Activated gamma-delta T cell treated with anti-CD3 and anti-CD28 coated beads, Interleukin-2, amount 50 U/mL, for 16 hours (primary cell): ENCODE results near the gene AZU1.

Experiments
- DNase-seq: peaks from one replicate; pipeline ENCODE4 v3.0.0-alpha.2; 2020; ENCODE audit warnings: low read depth

Gene AZU1

GRCh38 chr19:855566-856120, 28.0 kb downstream of the AZU1 start:
- DNase-seq = no peak

DNA sequence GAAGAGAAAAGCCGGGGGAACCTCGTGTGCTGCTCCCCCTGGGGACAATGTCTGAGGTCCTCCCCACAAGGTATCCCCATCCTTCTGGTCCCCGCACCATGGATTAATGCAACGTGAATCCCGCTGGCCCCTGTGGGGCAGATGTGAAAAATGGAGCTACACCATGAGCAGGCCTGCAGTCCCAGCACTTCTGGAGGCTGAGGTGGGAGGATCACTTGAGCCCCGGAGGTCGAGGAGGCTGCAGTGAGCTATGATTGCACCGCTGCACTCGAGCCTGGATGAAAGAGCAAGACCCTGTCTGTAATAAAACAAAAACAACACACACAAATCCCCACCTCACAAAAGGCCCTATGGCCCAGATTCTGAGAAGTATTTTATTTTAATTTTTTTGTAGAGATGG, 30.6 kb downstream of the AZU1 start:
- no peak for DNase-seq

GRCh38 chr19:858868-859843, 31.5 kb downstream of the AZU1 start, which contains the start of gene CFD:
CFD (plus strand) TSS chr19:859664; CDS start chr19:859690, 26 bp downstream.
- no peak for DNase-seq

- no peak for DNase-seq
Measured at GRCh38 chr19:861141-861755, 33.6 kb downstream of the AZU1 start.

DNA sequence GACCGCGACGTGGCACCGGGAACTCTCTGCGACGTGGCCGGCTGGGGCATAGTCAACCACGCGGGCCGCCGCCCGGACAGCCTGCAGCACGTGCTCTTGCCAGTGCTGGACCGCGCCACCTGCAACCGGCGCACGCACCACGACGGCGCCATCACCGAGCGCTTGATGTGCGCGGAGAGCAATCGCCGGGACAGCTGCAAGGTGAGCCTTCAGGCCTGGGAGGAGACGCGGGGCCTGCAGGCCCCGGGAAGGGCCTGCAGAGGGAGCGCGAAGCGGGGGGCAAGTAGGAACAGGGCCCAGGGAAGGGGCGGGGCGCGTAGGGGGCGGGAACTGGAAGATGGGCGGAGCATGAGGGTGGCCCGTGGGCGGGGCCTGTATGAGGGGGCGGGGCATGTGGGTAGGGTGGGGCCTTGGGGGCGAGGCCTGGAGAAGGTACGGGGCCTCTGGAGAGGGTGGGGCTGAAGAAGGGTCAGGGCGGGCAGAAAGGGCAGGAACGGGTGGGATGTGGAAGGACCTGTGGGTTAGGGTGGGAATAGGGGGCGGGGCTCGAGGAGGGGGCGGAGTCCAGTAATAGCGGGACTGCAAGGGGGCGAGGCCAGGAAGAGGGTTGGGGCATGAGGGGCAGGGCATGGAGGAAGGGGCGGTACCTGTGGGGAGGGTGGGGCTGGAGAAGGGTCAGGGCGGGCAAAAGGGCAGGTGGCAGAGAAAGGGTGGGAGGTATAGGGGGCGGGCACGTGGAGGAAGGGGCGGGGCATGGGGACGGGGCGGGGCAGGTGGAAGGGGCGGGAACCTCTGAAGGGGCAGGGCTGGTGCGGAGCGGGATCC, 34.3 kb downstream of the AZU1 start:
- peak; percentile 55 for DNase-seq

DNA sequence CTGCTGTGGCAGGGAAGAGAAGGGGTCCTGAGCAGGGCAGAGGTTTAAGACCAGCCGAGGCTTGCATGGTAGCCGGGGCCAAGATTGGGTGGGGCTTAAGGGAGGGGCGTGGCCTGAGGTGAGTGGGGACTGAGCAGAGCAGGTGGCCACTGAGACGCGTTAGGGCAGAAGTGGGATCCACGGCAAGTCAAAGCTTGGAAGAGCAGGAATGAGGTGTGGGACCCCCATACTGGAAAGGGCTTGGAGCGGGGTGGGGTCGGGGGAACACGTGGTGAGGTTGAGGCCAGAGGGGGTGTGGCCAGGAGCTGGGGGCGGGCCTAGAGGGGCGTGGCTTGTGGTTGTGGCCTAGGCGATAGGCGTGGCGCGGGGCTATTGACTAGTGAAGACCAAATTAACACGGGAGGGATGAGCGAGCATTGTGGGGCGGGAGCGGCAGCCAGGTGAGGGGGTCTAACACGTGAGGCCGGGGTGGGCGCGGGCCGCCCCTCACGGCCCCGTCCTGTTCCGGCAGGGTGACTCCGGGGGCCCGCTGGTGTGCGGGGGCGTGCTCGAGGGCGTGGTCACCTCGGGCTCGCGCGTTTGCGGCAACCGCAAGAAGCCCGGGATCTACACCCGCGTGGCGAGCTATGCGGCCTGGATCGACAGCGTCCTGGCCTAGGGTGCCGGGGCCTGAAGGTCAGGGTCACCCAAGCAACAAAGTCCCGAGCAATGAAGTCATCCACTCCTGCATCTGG, 35.1 kb downstream of the AZU1 start:
- DNase-seq = peak; percentile 67

GRCh38 chr19:863315-863620, 35.6 kb downstream of the AZU1 start:
- no peak for DNase-seq

DNA sequence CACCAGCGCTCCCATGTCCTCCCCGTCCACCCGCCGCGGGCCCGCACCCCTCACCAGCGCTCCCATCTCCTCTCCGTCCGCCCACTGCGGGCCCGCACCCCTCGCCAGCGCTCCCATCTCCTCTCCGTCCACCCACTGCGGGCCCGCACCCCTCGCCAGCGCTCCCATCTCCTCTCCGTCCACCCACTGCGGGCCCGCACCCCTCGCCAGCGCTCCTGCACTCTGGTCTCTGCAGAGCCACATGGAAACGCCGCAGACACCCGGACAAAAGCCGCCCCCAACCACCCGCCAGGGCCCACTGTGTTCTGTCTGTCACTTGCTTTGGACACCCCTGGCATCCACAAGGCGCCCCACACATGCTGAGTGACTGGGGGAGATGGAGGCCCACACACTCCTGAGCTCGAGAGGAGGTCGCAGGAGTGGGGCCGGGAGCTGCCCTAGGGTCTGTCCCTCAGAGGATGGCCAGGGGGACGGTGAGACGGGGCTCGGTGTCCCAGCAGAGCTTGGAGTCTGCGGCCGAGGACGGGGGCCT, 39.2 kb downstream of the AZU1 start:
- DNase-seq = no peak

DNA sequence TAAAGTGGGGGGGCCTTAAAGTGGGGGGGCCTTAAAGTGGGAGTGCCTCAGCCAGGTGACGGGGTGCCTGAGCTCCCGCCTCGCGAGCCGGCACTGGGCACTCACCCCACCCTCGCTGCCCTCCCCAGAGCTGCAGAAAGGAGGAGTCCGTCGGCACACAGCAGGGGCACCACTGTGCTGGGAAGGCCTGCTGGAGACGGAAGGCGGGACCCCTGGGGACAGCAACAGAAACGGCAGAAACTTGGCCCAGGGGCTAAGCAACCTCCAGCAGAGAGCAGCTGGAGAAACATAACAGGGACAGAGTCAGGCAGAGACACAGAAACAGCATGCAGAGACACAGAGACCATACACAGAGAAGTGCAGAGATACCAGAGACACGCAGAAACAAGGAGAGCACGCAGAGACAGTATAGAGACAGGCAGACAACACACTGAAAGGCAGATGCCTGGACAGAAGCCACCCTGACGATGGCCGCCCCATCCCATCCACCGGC, 39.7 kb downstream of the AZU1 start:
- DNase-seq = no peak

GRCh38 chr19:867855-868457, 40.3 kb downstream of the AZU1 start:
- no peak for DNase-seq

DNA sequence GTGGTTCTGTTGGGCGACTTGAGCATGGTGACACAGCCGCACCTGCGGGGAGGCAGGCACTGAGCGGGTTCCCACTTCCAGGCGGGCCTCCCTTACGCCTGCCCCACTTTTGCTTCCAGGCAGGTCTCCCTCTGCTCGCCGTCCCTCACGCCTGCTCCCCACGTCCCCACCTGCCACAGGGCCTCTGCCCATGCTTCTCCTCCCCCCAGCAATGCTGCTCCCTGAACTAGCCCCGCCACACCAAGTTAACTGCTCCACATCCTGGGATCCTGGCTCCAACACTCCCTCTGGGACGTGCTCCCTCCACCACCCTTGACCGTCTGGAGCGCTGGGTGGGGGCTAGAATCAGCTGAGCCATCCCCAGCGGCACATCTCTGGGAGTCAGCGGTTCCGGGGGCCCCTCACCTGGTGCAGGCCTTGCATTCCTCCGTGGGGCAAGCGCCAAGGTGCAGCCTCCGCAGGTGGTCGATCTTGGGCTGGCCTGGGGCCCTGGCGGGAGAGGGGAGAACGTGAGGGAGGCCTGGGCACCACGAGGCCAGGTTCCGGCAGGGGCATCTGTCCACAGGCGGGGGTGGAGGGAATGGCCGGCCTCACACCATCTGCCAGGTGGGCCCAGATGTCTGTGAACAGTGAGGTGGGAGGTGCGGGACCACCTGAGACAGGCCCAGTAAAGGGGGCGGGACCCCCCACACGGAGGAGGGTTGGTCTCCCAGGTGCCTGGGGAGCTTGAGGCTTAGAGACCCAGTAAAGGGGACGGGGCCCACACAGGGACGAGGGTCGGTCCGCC, 41.0 kb downstream of the AZU1 start:
- DNase-seq = no peak

DNA sequence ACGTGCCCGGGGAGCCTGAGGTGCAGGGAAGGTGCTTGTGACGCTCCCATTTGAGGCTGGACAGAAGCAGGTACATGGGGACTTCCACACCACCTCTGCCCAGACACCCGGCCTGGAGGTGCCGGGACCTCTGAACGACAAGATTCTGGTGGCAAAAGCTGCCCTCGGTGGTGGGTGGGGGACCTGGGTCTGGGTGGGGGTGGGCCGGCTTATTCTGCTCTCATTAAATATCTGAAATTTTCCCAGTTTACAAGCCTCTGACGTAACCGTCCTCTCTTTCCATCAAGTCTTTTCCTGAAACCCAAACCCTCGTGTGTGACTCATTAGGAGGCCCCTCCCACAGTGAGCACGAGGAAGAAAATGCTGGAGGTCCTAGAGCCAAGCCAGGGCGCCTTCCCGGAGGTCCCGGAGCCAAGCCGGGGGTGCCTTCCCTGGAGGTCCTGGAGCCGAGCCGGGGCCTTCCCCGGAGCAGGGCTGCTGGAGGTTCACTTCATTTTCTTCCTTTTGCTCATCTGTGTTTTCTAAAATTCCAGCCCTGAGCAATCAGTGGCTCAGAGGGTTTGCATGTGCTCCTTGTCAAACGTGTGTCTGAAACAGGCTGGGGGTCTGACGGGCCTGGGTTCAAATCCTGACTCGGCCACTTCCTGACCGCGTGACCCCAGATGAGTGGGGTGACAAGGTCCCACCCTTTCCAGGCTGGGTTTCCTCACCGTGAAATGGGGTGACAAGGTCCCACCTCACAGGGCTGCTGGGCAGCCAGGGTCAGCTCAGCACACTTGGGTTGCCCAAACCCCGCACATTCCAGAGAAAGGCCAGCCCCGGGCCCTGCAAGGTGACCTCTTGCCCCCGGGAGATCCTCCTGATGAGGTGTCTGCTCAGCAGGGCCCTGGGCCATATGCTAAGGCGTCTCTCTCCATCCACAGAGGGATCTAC, 41.9 kb downstream of the AZU1 start:
- DNase-seq = no peak

- DNase-seq = no peak
Measured at GRCh38 chr19:870314-870713, 42.7 kb downstream of the AZU1 start.

DNA sequence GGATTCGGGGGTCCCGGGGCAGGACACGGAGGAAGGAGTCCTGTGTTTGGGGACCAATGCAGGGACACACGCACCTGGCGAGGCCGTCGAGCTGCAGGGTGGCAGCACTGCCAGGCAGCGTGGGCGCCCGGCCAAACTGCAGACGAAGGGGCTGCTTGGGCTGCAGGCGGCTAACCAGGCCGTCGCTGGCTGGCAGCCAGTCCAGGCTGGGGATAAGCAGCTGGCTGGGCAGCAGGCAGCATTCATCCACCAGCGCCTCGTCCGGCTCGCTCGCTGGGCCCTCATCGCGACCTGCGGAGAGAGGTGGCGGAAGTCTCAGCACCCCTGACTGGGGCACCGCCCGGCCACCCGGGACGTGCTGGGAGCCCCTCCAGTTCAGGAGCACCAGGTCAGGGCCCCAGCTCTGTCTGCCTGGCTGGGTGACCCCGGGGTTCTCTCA, 43.3 kb downstream of the AZU1 start:
- no peak for DNase-seq

DNA sequence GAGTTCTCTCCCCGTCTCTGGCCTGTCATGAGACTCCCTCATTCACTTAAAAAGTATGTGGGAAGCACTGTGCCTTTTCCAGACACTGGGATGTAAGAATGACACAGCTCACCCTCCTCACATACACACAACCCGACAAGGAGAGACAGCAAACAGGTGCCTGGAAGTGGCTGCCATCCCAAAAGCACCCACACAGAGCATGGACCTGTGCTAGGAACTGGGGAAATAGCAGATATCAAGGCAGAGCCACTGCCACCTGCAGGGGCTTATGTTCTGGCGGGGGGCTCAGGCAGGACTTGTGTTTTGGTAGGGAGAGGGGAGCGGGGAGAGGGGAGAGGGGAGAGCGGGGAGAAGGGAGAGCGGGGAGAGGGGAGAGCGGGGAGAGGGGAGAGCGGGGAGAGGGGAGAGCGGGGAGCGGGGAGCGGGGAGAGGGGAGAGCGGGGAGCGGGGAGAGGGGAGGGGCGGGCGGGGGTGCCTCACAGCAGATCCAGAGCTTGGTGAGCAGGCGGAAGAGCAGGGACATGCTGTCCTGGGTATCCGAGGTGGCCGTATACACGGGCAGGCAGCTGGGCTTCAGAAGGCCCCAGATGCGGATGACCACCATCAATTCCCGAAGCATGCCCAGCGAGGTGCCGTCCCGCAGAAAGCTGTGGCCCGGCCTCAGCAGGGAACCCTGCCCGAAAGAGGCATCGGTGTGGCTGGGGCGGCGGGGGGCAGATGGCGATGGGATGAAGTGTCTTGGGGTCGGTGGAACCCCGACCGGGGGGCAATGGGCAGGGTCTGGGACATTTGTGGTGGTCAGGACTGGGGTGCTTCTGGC, 44.0 kb downstream of the AZU1 start:
- no peak for DNase-seq

DNA sequence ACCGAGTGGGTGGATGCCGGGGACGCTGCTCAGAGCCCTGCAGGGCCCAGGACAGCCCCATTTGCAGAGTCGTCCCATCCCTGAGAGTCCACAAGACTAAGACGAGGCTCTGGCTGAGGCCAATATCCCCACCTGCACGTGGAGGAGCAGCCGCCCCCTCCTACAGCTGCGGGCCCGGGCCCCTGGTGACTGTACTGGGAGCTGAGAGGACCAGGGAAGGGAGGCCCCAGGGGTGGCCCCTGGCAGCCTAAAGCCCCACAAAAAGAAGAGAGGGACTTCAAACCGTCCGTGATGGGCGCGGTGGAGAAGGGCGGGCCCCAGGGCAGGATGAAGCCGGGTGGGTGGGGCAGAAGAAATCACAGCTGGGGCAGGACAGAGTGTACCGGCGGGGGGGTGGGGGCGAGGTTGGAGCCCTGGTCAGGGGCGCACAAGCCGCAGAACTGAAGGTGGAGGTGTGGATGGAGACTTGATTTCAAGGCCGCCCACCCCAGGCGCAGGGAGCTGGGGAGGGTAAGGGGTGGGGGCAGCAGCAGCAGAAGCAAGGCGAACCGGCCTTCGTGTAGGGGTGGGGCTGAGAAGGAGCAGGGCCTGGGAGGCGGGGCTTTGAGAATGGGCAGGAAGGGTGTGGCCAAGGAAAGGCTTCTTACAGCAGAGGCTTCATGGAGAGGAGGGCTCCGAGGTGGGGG, 44.8 kb downstream of the AZU1 start:
- peak; percentile 50 for DNase-seq

- peak; percentile 58 for DNase-seq
Measured at GRCh38 chr19:873084-873483, 45.4 kb downstream of the AZU1 start.
